ENCODE data around the gene PIM3.
A peak's percentile ranks its signal among the peaks of the same experiment; 100 is the strongest.

The PIM3 gene

DNA sequence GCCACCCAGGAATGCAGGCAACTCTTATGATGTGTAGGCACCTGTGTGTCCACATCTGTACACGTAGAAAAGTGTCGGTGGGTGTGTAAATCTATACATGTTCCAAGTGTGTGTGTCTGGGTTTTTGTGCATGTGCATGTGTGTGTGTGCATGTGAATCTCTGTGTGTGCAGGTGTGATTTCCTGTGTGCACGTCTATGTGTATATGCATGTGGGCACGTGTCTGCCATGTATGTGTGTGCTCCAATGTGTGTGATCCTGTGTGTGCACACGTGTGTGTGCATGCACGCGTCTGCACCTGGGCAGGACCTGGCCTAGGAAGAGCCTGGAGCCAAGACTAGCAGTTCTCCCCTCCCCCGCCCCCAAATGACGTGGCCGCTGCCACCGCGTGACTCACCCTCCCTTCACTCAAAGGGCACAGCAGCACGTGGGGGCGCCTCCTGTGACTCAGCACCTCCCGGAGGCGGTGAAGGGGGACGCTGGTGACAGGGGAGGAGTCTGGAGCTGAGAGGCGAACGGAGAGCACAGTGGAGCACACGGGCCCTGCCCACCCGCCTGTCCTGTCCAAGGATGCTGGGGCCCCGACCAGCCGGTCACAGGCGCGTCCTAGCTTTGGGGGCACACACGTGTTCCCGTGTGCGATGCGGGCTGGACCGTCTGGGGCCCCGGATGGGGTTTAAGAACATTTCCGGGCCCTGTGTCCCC is 10.1 kb downstream of the PIM3 start:
- peak; percentile 68 for DNase-seq
- H3K27ac ChIP-seq (ENCODE audit: low read length): peak overlapping the region; percentile 16; the same call in 1 of the 2 replicates
- no peaks in the 10 kb centered on the region for H3K36me3 ChIP-seq (replicated peaks; ENCODE audit: insufficient read depth, low read length)
- H3K4me3 ChIP-seq (ENCODE audit: low read length): peak overlapping the region; percentile 51
- peaks cover 8% of the 10 kb centered on the region for H3K4me1 ChIP-seq (ENCODE audit: low read length)
- peak overlapping the region; percentile 51; the same call in 1 of the 2 replicates for H3K9ac ChIP-seq (ENCODE audit: low read length)
- TF ChIP-seq, protein P1, sequence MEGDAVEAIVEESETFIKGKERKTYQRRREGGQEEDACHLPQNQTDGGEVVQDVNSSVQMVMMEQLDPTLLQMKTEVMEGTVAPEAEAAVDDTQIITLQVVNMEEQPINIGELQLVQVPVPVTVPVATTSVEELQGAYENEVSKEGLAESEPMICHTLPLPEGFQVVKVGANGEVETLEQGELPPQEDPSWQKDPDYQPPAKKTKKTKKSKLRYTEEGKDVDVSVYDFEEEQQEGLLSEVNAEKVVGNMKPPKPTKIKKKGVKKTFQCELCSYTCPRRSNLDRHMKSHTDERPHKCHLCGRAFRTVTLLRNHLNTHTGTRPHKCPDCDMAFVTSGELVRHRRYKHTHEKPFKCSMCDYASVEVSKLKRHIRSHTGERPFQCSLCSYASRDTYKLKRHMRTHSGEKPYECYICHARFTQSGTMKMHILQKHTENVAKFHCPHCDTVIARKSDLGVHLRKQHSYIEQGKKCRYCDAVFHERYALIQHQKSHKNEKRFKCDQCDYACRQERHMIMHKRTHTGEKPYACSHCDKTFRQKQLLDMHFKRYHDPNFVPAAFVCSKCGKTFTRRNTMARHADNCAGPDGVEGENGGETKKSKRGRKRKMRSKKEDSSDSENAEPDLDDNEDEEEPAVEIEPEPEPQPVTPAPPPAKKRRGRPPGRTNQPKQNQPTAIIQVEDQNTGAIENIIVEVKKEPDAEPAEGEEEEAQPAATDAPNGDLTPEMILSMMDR (IDR thresholded peaks at IDR 0.05; ENCODE audit: low read length): no peak
- TF ChIP-seq EZH2phosphoT487 (IDR thresholded peaks at IDR 0.05; ENCODE audit: low read length): no peak
- TF ChIP-seq EZH2 (optimal IDR thresholded peaks at IDR 0.05; ENCODE audit: low read depth, low read length): no peak
- no peaks in the 10 kb centered on the region for H3K9me3 ChIP-seq (replicated peaks; ENCODE audit: insufficient read depth, low read length)
- no peaks in the 10 kb centered on the region for H4K20me1 ChIP-seq (ENCODE audit: insufficient read depth, low read length)
- H3K9me2 ChIP-seq (replicated peaks; ENCODE audit: insufficient read depth, low read length): no peaks in the 10 kb centered on the region
- H3K27me3 ChIP-seq (replicated peaks; ENCODE audit: insufficient read depth, low read length): peaks cover 10% of the 10 kb centered on the region
- peak overlapping the region; percentile 56 for H2AFZ ChIP-seq (ENCODE audit: low read length)
- H3K4me2 ChIP-seq (ENCODE audit: low read depth, low read length): peak overlapping the region; percentile 74
- H3K79me2 ChIP-seq (ENCODE audit: low read length): no peaks in the 10 kb centered on the region
- 0 out of 2 replicates have a peak, but pooled peaks cover 3% of the 10 kb centered on the region for H3F3A ChIP-seq (ENCODE audit: insufficient read depth, low read length)

DNA sequence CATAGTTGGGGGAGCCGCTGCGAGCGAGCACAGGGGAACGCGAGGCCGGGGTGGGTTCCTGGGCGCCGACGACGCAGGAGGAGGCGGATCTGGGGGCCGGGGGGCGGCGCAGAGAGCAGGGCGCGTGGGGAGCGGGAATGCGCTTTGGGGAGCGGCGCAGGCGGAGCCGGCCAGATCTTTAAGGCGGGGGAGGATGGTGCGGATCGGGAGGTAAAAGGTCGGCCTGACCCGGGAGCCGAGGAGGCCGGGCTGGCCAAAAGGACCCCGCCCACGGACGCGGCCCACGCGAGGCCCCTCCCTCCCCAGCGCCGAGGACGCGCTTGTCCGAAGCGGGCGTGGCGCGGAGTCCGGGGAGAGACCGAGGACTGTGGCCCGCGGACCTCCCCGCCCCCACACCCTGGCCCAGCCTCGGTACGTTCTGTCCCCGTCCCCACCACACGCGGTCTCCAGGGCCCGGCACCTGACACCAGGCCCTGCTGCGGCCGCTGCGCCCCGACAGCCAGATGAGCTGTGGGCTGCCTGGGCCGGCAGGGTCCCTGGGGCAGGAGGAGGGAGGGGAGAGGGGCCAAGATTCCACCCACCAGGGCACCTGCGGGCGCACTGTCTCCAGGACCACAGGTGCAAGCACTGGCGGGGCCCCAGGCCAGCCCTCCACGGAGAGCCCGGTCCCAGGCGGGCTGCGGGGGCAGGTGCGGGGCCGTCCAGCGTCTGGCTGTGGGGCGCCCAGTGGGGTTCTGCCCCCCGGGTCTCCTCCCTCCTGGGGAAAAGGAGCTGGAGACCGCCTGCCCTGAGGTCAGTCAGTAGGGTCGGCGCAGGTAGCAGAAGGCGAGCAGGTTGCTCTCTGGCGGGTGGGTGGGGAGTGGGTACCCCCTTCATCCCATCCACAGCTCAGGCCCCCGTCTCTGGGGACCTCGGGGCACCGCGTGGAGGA is 10.9 kb downstream of the PIM3 start:
- H3F3A ChIP-seq (ENCODE audit: insufficient read depth, low read length): peaks cover 8% of the 10 kb centered on the region
- no peaks in the 10 kb centered on the region for H4K20me1 ChIP-seq (ENCODE audit: insufficient read depth, low read length)
- peak overlapping the region; percentile 51 for H3K4me3 ChIP-seq (ENCODE audit: low read length)
- peak; percentile 7 for DNase-seq
- H3K36me3 ChIP-seq (replicated peaks; ENCODE audit: insufficient read depth, low read length): no peaks in the 10 kb centered on the region
- H3K4me2 ChIP-seq (ENCODE audit: low read depth, low read length): peak overlapping the region; percentile 74
- peak overlapping the region; percentile 56 for H2AFZ ChIP-seq (ENCODE audit: low read length)
- H3K27me3 ChIP-seq (replicated peaks; ENCODE audit: insufficient read depth, low read length): peaks cover 12% of the 10 kb centered on the region
- H3K27ac ChIP-seq (ENCODE audit: low read length): peak overlapping the region; percentile 16; the same call in 1 of the 2 replicates
- no peak for TF ChIP-seq EZH2 (optimal IDR thresholded peaks at IDR 0.05; ENCODE audit: low read depth, low read length)
- no peak for TF ChIP-seq EZH2phosphoT487 (IDR thresholded peaks at IDR 0.05; ENCODE audit: low read length)
- H3K9me2 ChIP-seq (replicated peaks; ENCODE audit: insufficient read depth, low read length): no peaks in the 10 kb centered on the region
- peaks cover 8% of the 10 kb centered on the region for H3K4me1 ChIP-seq (ENCODE audit: low read length)
- peak overlapping the region; percentile 51; the same call in 1 of the 2 replicates for H3K9ac ChIP-seq (ENCODE audit: low read length)
- no peaks in the 10 kb centered on the region for H3K9me3 ChIP-seq (replicated peaks; ENCODE audit: insufficient read depth, low read length)
- H3K79me2 ChIP-seq (ENCODE audit: low read length): no peaks in the 10 kb centered on the region

DNA sequence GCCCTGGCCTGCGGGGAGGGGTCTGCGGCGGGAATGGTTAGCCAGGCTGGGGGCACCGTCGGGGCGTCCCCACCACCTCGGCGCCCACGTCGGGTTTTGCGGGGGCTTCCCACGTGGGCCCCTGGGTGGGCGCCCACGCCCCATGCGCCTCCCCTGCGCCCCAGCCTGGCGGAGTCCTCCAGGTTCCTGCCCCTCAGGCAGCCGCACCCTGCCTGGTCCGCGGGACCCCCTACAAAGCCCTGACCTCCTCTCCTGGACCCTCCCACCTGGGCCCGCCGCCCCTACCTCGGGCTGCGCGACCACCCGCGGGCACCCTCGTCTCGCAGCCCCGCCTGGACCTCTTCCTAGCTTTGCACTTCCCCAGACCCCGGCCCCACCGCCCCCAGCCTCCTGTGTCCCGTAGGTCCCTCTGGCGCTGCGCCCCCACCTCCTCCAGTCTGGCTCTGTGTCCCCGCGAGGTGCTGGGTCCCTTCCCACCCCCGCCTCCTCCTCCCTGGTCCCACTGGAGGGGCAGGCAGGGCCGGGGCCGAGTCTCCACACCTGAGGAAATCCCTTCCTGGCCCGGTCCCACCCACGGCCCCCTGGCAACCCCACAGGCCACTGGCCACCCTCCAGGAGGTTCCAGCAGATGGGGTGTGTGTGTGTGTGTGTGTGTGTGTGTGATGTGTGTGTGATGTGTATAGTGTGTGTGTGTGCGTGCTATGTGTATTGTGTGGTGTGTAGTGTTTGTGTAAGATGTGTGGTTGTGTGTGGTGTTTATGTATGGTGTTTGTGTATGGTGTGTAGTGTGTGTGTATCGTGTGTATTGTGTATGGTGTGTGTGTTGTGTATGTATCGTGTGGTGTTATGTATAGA is 11.8 kb downstream of the PIM3 start:
- no peaks in the 10 kb centered on the region for H3K9me2 ChIP-seq (replicated peaks; ENCODE audit: insufficient read depth, low read length)
- H3K27ac ChIP-seq (ENCODE audit: low read length): no peak overlapping the region
- H4K20me1 ChIP-seq (ENCODE audit: insufficient read depth, low read length): no peaks in the 10 kb centered on the region
- peaks cover 8% of the 10 kb centered on the region for H3K4me1 ChIP-seq (ENCODE audit: low read length)
- peak; percentile 0 for DNase-seq
- H3K9ac ChIP-seq (ENCODE audit: low read length): no peak overlapping the region
- peaks cover 16% of the 10 kb centered on the region for H3K27me3 ChIP-seq (replicated peaks; ENCODE audit: insufficient read depth, low read length)
- TF ChIP-seq EZH2 (optimal IDR thresholded peaks at IDR 0.05; ENCODE audit: low read depth, low read length): no peak
- H3F3A ChIP-seq (ENCODE audit: insufficient read depth, low read length): peaks cover 11% of the 10 kb centered on the region
- H3K79me2 ChIP-seq (ENCODE audit: low read length): no peaks in the 10 kb centered on the region
- H3K36me3 ChIP-seq (replicated peaks; ENCODE audit: insufficient read depth, low read length): no peaks in the 10 kb centered on the region
- H3K4me3 ChIP-seq (ENCODE audit: low read length): no peak overlapping the region
- H3K4me2 ChIP-seq (ENCODE audit: low read depth, low read length): no peak overlapping the region
- no peak overlapping the region for H2AFZ ChIP-seq (ENCODE audit: low read length)
- H3K9me3 ChIP-seq (replicated peaks; ENCODE audit: insufficient read depth, low read length): no peaks in the 10 kb centered on the region

Data from MM.1S (cell line).